Activated CD8-positive, alpha-beta memory T cell treated with anti-CD3 and anti-CD28 coated beads, Interleukin-2, amount 50 U/mL, for 1 hour (primary cell): ENCODE results near the gene PMAIP1.
"Not testable (repeated sequence)": the region's sequence is repeated elsewhere in the genome, so short reads cannot be mapped to it uniquely, and the experiment has no call there.

Experiments
- DNase-seq: peaks from one replicate; pipeline ENCODE4 v3.0.0-alpha.2; 2020; ENCODE audit errors: extremely low read depth

PMAIP1 gene

DNA sequence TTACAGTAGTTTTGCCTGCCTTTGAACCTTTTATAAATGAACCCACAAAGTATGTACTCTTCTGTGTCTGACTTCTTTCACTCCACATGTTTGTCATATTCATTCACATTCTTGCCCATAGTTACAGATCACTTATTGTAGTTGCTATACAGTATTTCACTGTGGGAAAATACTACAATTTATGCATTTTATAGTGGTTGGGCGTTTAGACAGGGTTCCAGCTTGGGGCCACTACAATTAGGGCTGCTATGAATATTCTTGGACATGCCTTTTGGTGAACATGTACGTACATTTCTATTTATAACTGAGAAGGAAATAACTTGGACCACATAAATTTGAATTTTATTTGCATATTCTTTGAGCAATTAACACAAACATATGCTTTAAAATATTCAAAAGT, 15.4 kb upstream of the PMAIP1 start:
- no peak for DNase-seq

DNA sequence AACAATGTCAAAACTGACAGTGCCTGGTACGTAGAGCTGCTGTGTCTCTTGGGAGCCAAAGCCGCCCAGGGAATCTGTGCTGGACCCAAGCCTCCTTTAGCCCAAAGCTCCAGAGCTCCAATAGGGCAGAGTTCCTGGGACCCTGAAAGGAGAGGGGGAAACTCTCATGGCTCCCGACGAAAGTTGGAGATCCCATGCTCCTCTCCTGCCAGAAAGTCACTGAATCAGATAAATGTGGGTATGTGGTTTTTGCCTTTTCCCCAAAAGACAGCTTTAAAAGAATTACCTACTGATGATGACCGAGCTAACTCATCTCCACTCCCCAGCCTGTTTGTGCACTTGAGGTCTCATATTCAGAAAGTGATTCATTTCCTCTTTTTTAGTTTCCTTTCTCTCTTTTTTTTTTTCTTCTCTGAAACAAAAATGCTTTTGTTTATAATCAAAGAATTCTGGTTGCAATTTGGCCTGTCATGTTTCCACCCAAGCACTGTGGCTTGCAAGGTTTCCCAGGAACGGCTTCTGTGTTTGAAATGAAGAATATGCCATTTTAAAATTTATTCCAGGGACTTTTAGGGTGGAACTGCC, 14.1 kb upstream of the PMAIP1 start:
- DNase-seq, result no peak

DNA sequence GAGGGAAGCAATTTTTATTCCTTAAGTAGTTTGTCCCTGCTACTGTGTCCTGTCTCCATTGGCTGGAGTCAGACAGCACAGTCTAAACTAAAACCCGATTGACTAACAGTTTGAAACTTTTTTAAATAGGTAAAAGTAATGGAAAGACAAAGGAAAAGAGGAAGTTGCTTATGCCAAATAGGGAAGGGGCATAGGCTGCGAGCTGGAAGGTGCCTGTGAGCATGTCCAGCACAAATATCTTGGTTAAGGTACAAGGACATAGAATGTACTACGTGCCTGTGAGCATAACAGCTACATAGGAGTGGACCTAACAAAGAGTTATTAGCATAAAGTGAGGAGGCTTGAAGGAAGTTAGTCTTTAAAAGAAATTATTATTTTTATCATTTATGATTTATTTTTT, 13.4 kb upstream of the PMAIP1 start:
- DNase-seq, result not testable (repeated sequence)

DNA sequence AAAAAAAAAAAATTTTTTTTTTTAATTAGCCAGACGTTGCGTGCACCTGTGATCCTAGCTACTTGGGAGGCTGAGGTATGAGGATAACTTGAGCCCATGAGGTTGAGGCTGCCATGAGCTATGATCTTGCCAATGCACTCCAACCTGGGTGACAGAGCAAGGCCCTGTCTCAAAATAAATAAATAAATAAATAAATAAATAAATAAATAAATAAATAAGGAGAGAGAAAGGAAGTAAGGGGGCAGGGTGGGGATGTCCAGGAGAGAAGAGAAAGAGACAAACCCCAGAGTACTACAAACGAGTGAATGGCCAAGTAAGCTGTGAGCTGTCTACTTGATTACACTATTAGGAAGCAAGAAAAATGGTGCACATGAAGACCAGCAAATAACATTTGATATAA, 7.7 kb upstream of the PMAIP1 start:
- DNase-seq, result no peak

DNA sequence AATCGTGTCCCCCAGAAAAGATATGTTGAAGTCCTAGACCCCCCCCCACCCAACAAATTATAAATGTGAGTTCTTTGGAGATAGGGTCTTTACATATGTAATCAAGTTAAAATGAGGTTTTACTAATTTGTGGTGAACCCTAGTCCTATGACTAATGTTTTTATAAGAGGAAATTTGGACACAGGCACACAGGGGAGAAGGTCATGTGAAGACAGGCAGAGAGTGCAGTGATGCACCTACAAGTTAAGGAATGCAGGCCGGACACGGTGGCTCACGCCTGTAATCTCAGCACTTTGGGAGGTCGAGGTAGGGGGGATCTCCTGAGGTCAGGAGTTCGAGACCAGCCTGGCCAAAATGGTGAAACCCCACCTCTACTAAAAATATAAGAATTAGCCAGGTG, 5.8 kb upstream of the PMAIP1 start:
- no peak for DNase-seq

- DNase-seq, result no peak
These were observed 2.4 kb upstream of the PMAIP1 start for GRCh38 chr18:59897321-59897954.

- DNase-seq, result no peak
These were observed 1.7 kb upstream of the PMAIP1 start for GRCh38 chr18:59898093-59898492.

GRCh38 chr18:59898609-59899297, 1.0 kb upstream of the PMAIP1 start:
- DNase-seq, result no peak

GRCh38 chr18:59900222-59901128, 679 bp downstream of the PMAIP1 start:
- DNase-seq, result peak; percentile 30

GRCh38 chr18:59902131-59902992, 2.6 kb downstream of the PMAIP1 start:
- no peak for DNase-seq

DNA sequence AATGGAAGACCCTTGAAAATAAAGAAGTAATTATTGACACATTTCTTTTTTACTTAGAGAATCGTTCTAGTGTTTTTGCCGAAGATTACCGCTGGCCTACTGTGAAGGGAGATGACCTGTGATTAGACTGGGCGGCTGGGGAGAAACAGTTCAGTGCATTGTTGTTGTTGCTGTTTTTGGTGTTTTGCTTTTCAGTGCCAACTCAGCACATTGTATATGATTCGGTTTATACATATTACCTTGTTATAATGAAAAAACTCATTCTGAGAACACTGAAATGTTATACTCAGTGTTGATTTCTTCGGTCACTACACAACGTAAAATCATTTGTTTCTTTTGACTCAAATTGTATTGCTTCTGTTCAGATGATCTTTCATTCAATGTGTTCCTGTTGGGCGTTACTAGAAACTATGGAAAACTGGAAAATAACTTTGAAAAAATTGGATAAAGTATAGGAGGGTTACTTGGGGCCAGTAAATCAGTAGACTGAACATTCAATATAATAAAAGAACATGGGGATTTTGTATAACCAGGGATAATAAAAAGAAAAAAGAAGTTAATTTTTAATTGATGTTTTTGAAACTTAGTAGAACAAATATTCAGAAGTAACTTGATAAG, 3.3 kb downstream of the PMAIP1 start:
- DNase-seq, result no peak

- no peak for DNase-seq
These were observed 4.3 kb downstream of the PMAIP1 start for GRCh38 chr18:59904011-59904601.

DNA sequence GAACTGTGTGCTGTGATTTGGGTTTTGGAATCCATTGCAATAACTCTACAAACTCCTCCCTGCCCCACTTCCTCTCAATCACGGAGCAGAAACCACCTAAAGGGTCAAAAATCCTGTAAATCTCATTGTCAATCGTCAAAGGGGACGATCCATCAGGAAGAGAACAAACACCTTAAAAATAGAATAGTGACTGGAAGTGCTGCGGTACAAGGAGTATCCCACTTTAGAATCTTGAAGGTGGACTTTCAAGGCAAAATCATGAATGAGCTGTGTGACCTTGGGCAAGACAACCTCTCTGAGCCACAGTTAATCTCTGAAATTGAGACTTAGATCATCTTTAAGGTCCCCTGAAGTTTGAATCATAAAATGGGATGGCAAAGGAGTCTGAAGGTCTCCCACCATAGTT, 5.9 kb downstream of the PMAIP1 start:
- DNase-seq, result no peak

DNA sequence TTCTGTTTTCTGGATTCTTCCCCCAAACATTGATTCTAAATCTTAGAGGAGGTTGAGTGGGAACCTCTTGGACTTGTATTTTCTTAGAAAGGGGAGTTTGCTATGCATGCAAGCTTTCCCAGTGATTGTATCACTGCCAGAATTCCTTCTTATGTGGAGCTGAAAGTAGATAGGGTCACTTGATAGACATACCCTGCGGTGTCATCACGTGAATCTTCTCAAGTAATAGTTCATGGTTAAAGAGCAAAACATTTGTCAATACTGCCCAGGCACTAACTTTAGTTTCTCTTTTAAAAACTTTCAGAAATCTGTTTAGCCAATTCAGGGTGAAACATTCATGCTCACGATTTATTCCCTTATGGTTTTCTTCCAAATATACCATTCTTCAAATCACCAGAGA, 6.4 kb downstream of the PMAIP1 start:
- DNase-seq, result no peak

DNA sequence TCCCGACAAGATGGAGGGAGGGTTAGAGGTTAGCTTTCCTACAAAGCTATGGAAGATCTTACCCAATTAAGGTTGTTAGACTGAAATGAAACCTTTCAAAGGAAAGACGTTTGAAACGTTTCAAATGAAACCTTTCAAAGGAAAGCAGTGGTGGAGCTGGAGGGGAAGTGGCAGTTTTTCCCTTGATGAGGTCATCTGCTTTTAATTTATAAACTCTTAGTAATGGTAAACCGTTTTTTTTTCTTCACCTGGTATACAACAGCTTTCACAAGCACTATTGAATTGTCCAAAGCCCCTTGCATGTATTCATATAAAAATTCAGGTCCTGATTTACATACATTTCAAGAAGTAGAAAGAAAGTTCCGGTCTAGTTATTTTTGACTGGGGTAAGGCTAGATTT, 7.4 kb downstream of the PMAIP1 start:
- no peak for DNase-seq

DNA sequence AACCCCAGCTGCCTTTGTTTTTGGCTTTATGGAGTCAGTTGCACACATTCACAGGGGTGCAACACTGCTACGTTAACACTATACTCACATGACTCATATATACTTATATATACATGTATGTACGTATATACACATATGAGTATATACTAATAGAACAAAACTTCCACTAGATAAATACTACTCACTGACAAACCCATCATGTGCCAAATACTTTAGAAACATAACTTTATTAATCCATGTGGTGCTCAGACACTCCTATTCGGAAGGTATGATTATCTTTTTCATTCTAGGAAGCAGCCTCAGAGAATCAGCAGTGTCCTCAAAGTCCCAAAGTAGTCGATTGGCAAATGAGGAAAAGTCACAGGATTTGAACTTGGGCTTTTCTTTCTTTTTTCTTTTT, 7.9 kb downstream of the PMAIP1 start:
- no peak for DNase-seq

DNA sequence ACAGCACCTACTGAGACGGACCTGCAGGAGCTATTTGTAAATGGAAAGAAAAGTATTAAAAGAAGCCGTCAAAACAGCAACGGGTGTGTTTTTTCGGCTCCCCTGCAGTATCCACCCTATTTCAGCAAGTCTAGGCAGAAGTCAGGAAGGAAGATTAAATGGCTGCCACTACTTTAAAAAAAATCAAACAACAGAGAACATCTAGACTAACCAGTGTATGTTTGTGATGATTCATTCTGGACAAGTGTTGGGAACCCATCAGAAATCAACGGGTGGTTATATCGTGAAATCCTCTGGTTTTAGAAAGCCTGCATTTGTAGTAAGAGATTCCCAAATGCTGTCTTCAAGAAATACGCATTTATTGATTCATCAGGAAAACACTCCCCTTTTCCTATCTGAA, 9.0 kb downstream of the PMAIP1 start:
- DNase-seq, result no peak

- DNase-seq, result no peak
These were observed 9.7 kb downstream of the PMAIP1 start for GRCh38 chr18:59909289-59910036.

- no peak for DNase-seq
These were observed 11.2 kb downstream of the PMAIP1 start for GRCh38 chr18:59910967-59911366.

DNA sequence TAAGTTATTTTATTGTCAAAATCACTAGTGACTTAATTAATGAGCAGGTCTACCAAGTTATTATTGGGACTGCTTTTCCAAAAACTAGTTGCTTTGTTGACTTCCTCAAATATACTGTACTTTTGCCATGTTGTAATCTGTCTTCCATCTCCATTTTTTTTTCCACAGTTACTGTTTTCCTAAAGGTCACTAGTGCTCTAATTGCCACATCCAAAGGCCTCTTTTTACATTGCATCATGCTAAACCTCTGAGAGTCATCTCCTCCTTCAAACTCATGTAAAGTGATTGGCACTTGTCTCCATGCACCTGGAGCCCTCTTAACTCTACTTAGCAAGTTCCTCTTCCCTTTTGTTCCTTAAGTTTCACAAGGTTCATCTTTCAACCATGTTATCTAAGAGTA, 11.8 kb downstream of the PMAIP1 start:
- DNase-seq, result no peak
